ENCODE results near the gene KCTD11.
"Not testable (repeated sequence)": the region's sequence is repeated elsewhere in the genome, so short reads cannot be mapped to it uniquely, and the experiment has no call there.

The KCTD11 gene

GRCh38 chr17:7336240-7337175 is 15.5 kb upstream of the KCTD11 start, which contains the start of gene ACAP1:
Gene ACAP1 (plus strand): TSS chr17:7336529. CDS start chr17:7336735, 206 bp downstream.
- DNase-seq (ENCODE audit: low read depth), result no peak
- H3K4me3 ChIP-seq (ENCODE audit: low read length), result no peak within 1 kb of the TSS
- TF ChIP-seq CTCF (conservative IDR thresholded peaks at IDR 0.05; ENCODE audit: low read depth, low read length), result no peak

- not testable (repeated sequence) for H3K4me3 ChIP-seq (ENCODE audit: low read length)
Observed at GRCh38 chr17:7337600-7337999, 14.4 kb upstream of the KCTD11 start.

GRCh38 chr17:7340179-7340578 is 11.8 kb upstream of the KCTD11 start:
- no peak overlapping the region for H3K4me3 ChIP-seq (ENCODE audit: low read length)
- TF ChIP-seq CTCF (conservative IDR thresholded peaks at IDR 0.05; ENCODE audit: low read depth, low read length), result no peak
- no peak for DNase-seq (ENCODE audit: low read depth)

More at GRCh38 chr17:7337600-7337999, 14.4 kb upstream of the KCTD11 start:
- DNase-seq (ENCODE audit: low read depth), result not testable (repeated sequence)

- no peak overlapping the region for H3K4me3 ChIP-seq (ENCODE audit: low read length)
- TF ChIP-seq CTCF (conservative IDR thresholded peaks at IDR 0.05; ENCODE audit: low read depth, low read length), result no peak
- no peak for DNase-seq (ENCODE audit: low read depth)
Observed at GRCh38 chr17:7341842-7342241, 10.1 kb upstream of the KCTD11 start.

- no peak for DNase-seq (ENCODE audit: low read depth)
- no peak for TF ChIP-seq CTCF (conservative IDR thresholded peaks at IDR 0.05; ENCODE audit: low read depth, low read length)
- H3K4me3 ChIP-seq (ENCODE audit: low read length), result no peak overlapping the region
Observed at GRCh38 chr17:7343250-7343649, 8.7 kb upstream of the KCTD11 start.

- no peak for TF ChIP-seq CTCF (conservative IDR thresholded peaks at IDR 0.05; ENCODE audit: low read depth, low read length)
- DNase-seq (ENCODE audit: low read depth), result no peak
- H3K4me3 ChIP-seq (ENCODE audit: low read length), result no peak overlapping the region
Observed at GRCh38 chr17:7346761-7347614, 5.0 kb upstream of the KCTD11 start.
